ENCODE data around the gene TMEM9B. TPM values are rescaled to one million over a fixed set of nuclear protein-coding genes. Genes with fewer than 3 reads are reported as not detected.
"Not testable (repeated sequence)": the region's sequence is repeated elsewhere in the genome, so short reads cannot be mapped to it uniquely, and the experiment has no call there.

Gene TMEM9B
- total RNA-seq, 1 donor from 2014 or later = 26.8 TPM

- intact Hi-C loops (cut with DNase I) = no loop called here
- no peaks in the 10 kb centered on the region for H3K36me3 ChIP-seq
- no peak for DNase-seq (ENCODE audit: extremely low spot score in 2 of 2)
- no peaks in the 10 kb centered on the region for H3K27me3 ChIP-seq
- TF ChIP-seq, protein P1, sequence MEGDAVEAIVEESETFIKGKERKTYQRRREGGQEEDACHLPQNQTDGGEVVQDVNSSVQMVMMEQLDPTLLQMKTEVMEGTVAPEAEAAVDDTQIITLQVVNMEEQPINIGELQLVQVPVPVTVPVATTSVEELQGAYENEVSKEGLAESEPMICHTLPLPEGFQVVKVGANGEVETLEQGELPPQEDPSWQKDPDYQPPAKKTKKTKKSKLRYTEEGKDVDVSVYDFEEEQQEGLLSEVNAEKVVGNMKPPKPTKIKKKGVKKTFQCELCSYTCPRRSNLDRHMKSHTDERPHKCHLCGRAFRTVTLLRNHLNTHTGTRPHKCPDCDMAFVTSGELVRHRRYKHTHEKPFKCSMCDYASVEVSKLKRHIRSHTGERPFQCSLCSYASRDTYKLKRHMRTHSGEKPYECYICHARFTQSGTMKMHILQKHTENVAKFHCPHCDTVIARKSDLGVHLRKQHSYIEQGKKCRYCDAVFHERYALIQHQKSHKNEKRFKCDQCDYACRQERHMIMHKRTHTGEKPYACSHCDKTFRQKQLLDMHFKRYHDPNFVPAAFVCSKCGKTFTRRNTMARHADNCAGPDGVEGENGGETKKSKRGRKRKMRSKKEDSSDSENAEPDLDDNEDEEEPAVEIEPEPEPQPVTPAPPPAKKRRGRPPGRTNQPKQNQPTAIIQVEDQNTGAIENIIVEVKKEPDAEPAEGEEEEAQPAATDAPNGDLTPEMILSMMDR (IDR thresholded peaks at IDR 0.05) = no peak
- TF ChIP-seq POLR2A (IDR thresholded peaks at IDR 0.05) = no peak
- TF ChIP-seq POLR2AphosphoS5 (IDR thresholded peaks at IDR 0.05; ENCODE audit: insufficient read depth in 1 of 2, low read depth in 1 of 2) = no peak
- H3K9me3 ChIP-seq = no peaks in the 10 kb centered on the region
- no peak overlapping the region for H3K4me3 ChIP-seq
- H3K27ac ChIP-seq = no peak overlapping the region
- no peaks in the 10 kb centered on the region for H3K4me1 ChIP-seq
Observed at GRCh38 chr11:8987446-8987845, 23.2 kb upstream of the TMEM9B start.

- H3K4me1 ChIP-seq; H3K27me3 ChIP-seq; H3K36me3 ChIP-seq; DNase-seq (ENCODE audit: extremely low spot score in 2 of 2); H3K9me3 ChIP-seq; H3K4me3 ChIP-seq; intact Hi-C loops (cut with DNase I); H3K27ac ChIP-seq: not testable (repeated sequence)
Observed at GRCh38 chr11:8986772-8987171, 22.5 kb upstream of the TMEM9B start.

DNA sequence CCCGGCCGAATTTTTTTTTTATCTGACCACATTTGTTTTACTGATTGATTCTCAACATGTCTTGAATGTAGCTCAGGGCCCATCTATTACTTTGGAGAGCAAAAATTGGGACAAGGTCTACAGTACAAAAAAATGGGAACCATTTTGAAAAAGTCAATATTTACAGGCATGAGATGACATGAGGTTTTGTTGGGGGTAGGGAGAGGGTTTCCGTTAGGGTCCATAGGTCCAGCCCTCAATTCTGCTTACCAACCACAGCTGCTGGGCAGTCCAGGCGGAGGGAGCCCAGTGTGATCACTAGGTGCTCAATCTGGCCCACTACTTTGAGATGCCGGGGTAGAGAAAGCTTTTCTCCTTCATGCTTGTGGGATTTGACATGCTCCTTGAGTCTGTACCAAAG lies 21.2 kb upstream of the TMEM9B start:
- no peak overlapping the region for H3K4me3 ChIP-seq
- no peak for DNase-seq (ENCODE audit: extremely low spot score in 2 of 2)
- TF ChIP-seq POLR2AphosphoS5 (IDR thresholded peaks at IDR 0.05; ENCODE audit: insufficient read depth in 1 of 2, low read depth in 1 of 2) (no peak), POLR2A (IDR thresholded peaks at IDR 0.05) (no peak)
- intact Hi-C loops (cut with DNase I) = no loop called here
- no peaks in the 10 kb centered on the region for H3K4me1 ChIP-seq
- H3K9me3 ChIP-seq = no peaks in the 10 kb centered on the region
- no peaks in the 10 kb centered on the region for H3K27me3 ChIP-seq
- H3K27ac ChIP-seq = no peak overlapping the region
- H3K36me3 ChIP-seq = no peaks in the 10 kb centered on the region

DNA sequence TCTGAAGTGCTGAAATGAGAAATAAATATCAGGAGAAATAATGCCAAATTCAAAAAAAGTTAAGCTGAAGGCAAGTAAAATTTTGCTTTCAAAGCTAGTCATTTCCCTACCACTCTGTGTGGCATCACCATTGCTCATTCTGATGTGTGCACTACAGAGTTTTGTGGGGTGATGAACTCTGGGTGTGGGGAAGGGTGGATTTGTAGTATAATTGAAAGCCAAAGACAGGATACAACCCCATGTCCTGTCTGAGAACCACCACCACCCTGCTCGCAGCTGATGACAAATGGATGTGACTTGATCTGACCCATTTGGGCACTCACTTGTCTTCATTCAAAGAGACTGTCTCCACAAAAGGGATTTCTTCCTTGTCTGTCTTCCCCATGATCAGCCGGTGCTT lies 19.3 kb upstream of the TMEM9B start:
- intact Hi-C loops (cut with DNase I) = no loop called here
- Histone ChIP-seq H3K4me1 (no peaks in the 10 kb centered on the region), H3K4me3 (no peak overlapping the region), H3K27me3 (no peaks in the 10 kb centered on the region), H3K9me3 (no peaks in the 10 kb centered on the region), H3K27ac (no peak overlapping the region), H3K36me3 (no peaks in the 10 kb centered on the region)
- TF ChIP-seq POLR2AphosphoS5 (IDR thresholded peaks at IDR 0.05; ENCODE audit: insufficient read depth in 1 of 2, low read depth in 1 of 2) (no peak), POLR2A (IDR thresholded peaks at IDR 0.05) (no peak)
- TF ChIP-seq, protein P1 (IDR thresholded peaks at IDR 0.05) = no peak
- DNase-seq (ENCODE audit: extremely low spot score in 2 of 2) = no peak

DNA sequence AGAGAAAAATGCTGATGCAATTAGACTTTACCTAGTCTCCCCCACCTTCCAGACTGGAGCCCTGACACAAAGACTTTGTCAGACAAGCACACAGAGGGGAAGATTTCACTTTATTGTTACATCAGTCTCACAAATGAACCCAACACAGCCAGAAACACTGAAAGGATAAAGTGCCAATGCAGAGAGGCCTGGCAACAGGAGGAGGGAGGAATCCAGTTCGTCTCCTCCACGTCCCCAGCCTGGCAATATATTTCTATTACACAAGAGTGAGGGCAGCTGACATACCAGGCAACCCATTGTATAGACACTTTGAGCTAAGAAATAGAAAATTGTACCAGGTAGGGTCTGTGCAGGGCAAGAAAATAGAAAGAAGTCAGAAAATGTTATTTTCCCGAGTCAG lies 16.2 kb upstream of the TMEM9B start:
- H3K36me3 ChIP-seq = no peaks in the 10 kb centered on the region
- TF ChIP-seq POLR2A (IDR thresholded peaks at IDR 0.05) = no peak
- no peak for TF ChIP-seq POLR2AphosphoS5 (IDR thresholded peaks at IDR 0.05; ENCODE audit: insufficient read depth in 1 of 2, low read depth in 1 of 2)
- TF ChIP-seq, protein P1 (IDR thresholded peaks at IDR 0.05) = no peak
- H3K4me3 ChIP-seq = no peak overlapping the region
- intact Hi-C loops (cut with DNase I) = no loop called here
- H3K4me1 ChIP-seq = no peaks in the 10 kb centered on the region
- no peak overlapping the region for H3K27ac ChIP-seq
- no peak for DNase-seq (ENCODE audit: extremely low spot score in 2 of 2)
- H3K27me3 ChIP-seq = no peaks in the 10 kb centered on the region
- no peaks in the 10 kb centered on the region for H3K9me3 ChIP-seq

DNA sequence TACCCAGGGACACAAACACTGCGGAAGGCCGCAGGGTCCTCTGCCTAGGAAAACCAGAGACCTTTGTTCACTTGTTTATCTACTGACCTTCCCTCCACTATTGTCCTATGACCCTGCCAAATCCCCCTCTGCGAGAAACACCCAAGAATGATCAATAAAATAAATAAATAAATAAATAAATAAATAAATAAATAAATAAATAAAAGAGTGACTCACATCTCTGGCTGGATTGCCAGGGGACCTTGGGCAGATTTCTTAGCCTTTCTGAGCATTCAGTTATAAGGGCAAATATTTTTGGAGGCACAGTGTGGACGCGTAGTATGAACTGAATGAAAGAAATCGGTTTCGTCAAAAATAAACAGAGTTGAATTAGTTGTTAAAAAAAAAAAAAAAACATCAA lies 15.1 kb upstream of the TMEM9B start:
- H3K27ac ChIP-seq; H3K36me3 ChIP-seq; DNase-seq (ENCODE audit: extremely low spot score in 2 of 2); H3K9me3 ChIP-seq; intact Hi-C loops (cut with DNase I); H3K27me3 ChIP-seq; H3K4me1 ChIP-seq; H3K4me3 ChIP-seq: not testable (repeated sequence)

GRCh38 chr11:8973121-8973520 lies 8.9 kb upstream of the TMEM9B start:
- no peaks in the 10 kb centered on the region for H3K36me3 ChIP-seq
- intact Hi-C loops (cut with DNase I) = no loop called here
- H3K27me3 ChIP-seq = no peaks in the 10 kb centered on the region
- no peak for DNase-seq (ENCODE audit: extremely low spot score in 2 of 2)
- no peak for TF ChIP-seq POLR2A (IDR thresholded peaks at IDR 0.05)
- no peak overlapping the region for H3K27ac ChIP-seq
- H3K9me3 ChIP-seq = no peaks in the 10 kb centered on the region
- no peaks in the 10 kb centered on the region for H3K4me1 ChIP-seq
- no peak overlapping the region for H3K4me3 ChIP-seq
